ENCODE data around the gene AIG1. TPM values are rescaled to one million over a fixed set of nuclear protein-coding genes. Genes with fewer than 3 reads are reported as not detected.
"Not testable (repeated sequence)": the region's sequence is repeated elsewhere in the genome, so short reads cannot be mapped to it uniquely, and the experiment has no call there.

AIG1 gene
- total RNA-seq, 1 donor from 2014 or later, result 32.3 TPM

GRCh38 chr6:143127941-143128680, 67.4 kb downstream of the AIG1 start:
- DNase-seq, result no peak

GRCh38 chr6:143128681-143129015, 68.0 kb downstream of the AIG1 start:
- DNase-seq, result no peak

- DNase-seq, result no peak
Observed at GRCh38 chr6:143130928-143131327, 70.2 kb downstream of the AIG1 start.

DNA sequence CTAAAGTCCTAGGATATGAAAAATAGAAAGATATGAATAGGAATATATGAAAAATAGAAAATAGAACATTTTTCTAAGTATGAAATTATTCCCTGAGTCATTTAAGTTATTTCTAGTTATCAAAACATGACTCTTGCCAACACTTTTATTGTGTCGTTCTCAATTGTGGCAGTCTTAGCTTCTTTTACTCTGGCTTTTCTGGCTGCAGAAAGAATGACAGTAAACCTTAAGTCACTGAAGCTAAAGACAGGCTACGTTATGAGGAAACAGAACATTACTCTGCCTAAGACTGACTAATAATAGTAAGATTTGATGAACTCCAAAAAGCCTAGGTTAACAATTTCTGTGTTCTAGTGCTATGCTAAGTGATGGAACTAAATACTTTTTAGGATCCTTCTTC, 74.6 kb downstream of the AIG1 start:
- no peak for DNase-seq

DNA sequence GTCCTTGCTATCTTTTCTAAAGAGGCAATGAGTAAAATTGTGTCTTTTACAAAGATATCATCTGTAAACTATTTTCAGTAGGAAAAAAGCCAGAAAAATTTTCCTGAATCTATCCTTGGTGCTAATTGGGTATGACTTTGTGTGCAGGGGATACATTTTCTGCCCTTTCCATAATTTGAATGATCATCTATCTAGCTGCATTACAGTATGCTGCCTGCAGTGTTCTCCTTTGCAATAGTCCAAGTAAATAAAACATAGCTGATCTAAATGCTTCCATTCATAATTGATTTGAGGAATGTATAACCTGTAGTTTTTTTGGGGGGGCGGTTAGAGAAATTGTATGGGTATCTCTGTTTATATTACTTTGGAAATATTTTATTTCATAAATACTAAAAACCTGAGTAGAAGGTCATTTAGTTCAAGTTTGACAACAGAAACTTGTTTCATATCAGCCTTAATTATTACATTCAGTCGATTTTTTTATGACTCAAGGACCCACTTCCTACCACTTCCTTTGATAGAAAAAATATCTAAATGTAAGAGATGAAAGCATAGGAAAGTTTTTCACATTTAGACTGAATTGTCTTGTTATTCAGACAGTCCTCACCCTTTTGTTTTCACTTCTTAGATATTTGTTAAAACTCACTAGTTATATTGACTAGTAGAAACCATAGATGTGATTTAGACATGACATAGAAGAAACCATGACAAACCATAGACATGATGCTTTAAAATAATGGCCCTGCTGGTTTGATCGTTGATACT, 75.3 kb downstream of the AIG1 start:
- no peak for DNase-seq

- no peak for DNase-seq
Observed at GRCh38 chr6:143136647-143137046, 76.0 kb downstream of the AIG1 start.

DNA sequence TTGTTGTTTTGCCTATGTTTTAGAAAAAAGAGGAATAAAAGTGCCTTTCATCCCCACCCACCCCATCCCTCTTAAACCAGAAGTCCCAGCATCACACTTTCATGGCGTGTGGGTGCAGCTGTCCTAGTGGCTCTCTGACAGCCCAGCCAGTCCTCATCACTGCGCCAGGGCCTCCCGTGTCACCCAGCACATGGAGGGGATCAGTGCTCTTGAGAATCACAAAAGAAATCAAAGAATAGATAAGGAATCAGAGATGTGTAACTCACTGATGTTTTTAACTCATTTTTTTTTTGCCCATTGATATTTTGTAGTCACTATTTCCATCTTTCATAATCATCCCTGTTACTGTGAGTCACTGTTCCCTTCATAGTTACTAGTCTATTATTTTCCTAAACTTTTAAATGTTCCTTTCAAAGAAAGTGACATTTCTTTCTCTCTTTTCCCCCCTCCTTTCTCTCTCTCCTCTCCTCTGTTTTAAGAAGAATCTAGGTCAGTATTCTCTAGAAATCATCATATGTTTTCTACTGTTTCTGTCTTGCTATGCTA, 78.6 kb downstream of the AIG1 start:
- no peak for DNase-seq

DNA sequence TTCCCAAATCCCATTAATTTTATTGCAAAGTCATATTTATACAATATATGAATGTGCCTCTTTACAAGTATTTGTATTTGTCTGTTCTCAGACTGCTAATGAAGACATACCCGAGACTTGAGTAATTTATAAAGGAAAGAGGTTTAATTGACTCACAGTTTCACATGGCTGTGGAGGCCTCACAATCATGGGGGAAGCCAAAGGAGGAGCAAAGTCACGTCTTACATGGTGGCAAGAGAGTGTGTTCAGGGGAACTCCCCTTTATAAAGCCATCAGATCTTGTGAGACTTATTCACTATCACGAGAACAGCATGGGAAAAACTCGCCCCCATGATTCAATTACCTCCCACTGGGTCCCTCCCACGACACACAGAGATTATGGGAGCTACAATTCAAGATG, 79.2 kb downstream of the AIG1 start:
- not testable (repeated sequence) for DNase-seq

- DNase-seq, result no peak
Observed at GRCh38 chr6:143140767-143141166, 80.1 kb downstream of the AIG1 start.

- DNase-seq, result no peak
Observed at GRCh38 chr6:143141442-143141841, 80.8 kb downstream of the AIG1 start.

DNA sequence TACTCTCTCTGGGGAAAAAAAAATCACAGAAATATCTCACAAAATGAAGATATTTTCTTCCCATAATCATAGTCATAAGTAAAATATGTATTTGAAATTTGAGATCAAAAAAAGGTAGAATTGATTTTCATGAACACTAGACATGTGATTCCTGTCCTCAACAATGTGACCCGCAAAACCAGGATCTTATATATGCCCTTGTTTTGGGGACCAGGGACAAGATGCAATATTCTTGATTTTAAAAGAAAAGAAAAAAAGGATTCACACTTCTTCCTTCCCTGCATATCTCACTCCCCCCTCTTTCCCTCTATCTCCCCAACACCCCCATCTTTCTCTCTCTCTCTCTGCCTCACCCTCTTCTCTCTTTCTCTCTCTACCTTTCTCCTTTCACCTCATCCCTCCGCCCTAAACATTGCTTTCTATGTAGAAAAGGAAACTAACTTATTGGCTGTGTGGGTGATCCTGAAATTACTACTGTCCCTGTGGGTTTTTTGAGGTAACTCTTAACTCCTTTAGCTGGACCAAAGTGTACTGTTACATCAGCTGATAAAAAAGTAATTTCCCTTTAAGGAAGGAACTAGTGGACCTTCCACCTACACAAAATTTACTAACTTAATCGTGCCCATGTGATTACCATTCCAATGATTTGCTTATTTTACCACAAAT, 85.6 kb downstream of the AIG1 start:
- DNase-seq, result no peak

- DNase-seq, result peak; percentile 6
Observed at GRCh38 chr6:143149771-143150170, 89.1 kb downstream of the AIG1 start.

GRCh38 chr6:143150281-143150680, 89.6 kb downstream of the AIG1 start:
- no peak for DNase-seq

DNA sequence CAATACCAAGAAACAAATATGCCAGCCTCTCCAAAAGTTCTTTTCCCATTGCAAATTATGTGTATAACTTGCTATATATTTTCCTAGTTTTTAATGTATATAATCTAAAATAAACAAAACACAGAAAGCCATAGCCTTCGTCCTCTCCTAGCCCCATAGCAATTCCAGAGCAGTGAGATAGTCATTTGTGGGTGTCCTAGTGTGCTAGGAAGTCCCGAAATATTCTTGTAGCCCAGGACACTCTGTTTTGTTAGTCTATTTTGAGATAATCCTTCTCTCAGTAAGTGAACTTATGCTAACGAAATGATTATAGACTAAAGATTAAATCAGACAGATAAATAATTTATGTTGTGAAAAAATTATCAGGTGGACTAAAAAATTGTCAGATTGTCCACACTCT, 90.7 kb downstream of the AIG1 start:
- DNase-seq, result no peak

DNA sequence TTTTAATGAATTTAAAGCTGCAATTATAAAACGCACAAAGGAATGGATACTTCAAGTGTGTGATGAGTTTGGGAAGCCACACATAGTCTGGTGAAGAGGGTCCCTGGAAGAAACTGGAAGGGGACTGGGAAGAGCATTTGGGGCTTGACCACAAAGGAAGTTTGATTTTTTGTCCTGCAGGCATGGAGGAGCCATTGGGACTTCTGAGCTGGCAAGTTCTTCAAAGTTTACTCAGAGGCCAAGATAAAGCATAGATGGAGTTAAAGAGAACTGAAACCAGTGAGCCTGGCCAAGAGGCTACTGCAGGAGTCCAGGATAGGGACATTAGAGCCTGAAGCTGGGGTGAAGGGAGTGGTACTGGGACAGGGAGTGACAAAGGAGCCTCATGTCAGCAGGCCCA, 95.0 kb downstream of the AIG1 start:
- no peak for DNase-seq

DNA sequence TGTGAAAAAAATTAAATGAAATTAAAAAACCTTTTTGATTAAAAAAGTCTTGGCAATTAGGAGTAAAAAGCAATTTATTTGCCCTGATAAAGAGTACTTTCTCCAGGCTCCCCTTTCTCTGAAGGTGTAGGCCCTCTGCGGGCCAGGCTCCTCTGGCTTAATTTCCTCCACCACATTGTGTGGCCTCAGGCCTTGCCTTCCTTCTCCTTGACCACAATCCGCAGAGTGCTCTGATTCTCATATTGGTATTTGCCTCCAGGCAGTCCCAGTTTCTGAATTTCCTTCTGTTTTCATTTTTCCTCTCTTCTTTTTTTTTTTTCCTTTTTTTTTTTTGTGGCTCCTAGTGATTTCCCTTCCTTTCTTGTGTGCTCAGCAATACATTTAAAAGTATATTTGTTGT, 96.4 kb downstream of the AIG1 start:
- no peak for DNase-seq

DNA sequence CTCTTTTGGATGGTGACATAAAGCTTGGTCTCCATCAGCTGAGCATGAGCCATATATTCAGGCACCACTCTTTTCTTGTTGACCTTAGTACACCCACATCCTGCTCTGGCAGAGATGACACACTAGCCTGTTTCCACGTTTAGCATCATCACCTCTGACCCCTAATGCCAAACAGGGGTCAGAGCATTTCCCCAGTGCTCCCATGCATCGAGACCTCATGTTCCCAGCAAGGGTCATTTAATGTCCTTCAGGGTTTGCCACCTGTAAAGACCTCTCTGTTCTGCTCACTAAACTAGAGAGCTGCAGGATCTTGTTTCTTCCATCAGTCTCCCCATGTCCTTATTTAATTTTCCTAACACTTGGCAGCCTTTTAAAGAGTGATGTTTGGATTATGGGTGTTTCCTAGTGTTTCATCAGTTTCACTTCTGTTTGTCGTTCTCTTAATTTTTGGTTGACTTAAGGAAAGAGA, 97.5 kb downstream of the AIG1 start:
- DNase-seq, result no peak

GRCh38 chr6:143159001-143159400, 98.3 kb downstream of the AIG1 start:
- DNase-seq, result no peak

- no peak for DNase-seq
Observed at GRCh38 chr6:143160015-143160414, 99.3 kb downstream of the AIG1 start.

- DNase-seq, result peak; percentile 11
Observed at GRCh38 chr6:143160439-143161220, 99.9 kb downstream of the AIG1 start.

DNA sequence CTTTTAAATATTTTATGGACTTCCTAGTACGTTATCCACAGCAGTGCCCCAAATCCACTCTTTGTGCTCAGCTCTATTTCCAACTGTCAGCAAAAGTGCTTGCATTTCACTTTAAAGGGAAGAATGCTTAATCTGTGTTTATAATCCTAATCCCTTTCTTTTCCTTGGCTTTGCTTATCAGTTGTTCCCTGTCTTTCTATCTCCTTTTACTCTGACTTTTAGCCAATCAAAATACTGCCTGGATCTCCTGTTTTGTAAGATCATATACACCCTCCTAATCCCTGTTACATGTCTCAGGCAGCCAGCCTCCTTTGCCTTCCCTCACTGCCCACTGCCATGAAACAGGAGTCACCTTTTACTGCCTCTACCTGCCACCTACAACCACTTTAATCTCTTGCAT, 102.9 kb downstream of the AIG1 start:
- DNase-seq, result no peak

DNA sequence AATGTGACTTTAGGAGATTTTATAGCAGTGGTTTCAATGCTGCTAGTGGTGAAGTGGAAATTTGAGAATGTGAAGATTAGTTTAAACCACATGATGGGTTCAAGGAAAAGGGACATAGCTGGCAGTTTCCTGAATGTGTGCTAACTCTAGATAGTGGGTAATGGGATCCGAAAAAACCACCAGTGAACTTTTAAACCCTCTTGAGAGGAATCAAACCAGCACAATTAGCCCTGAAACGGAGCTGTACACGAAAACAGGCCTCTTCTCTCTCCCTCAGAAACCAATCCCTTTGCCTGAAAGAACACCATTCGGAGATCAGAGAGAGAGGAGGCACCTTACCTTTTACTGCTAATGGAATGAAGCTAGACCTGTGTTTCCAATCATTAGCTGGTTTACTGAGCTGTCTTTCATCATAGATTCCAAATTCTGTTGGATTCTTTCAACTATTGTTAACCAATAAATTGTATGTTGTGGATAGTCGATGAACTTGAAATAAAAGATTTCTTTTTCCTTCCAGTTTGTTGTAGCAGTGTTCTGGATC, 103.9 kb downstream of the AIG1 start:
- DNase-seq, result no peak
